Measurements from ENCODE around the gene DZIP3.

- TF ChIP-seq MXI1 (IDR thresholded peaks at IDR 0.05; ENCODE audit: borderline replicate concordance, low read depth, low read length) (no peak), CTCF (CRISPR knock-in tag; IDR thresholded peaks at IDR 0.05) (no peak), ZBTB14 (CRISPR knock-in tag; IDR thresholded peaks at IDR 0.05) (no peak), FOXA3 (CRISPR knock-in tag; IDR thresholded peaks at IDR 0.05) (no peak), ZNF512 (CRISPR knock-in tag; IDR thresholded peaks at IDR 0.05) (no peak), ZKSCAN1 (IDR thresholded peaks at IDR 0.05; ENCODE audit: low read length) (no peak), RNF2 (conservative IDR thresholded peaks at IDR 0.05; ENCODE audit: low read depth) (no peak), GABPA (IDR thresholded peaks at IDR 0.05; ENCODE audit: low read depth, low read length) (no peak), GABPA (CRISPR knock-in tag; IDR thresholded peaks at IDR 0.05; ENCODE audit: low read depth) (no peak)
Observed at GRCh38 chr3:108548886-108549285, 40.6 kb upstream of the DZIP3 start.
